Lower leg skin (tissue), 4 donors: ENCODE measurements around the gene PPM1B. TPM values are rescaled to one million over a fixed set of nuclear protein-coding genes. Genes with fewer than 3 reads are reported as not detected.

Experiments
- DNase-seq, 2 donors: peaks; one replicate each; pipeline ENCODE4 v3.0.0-alpha.2; 2019; ENCODE audit warnings: low spot score in 2 of 2
- H3K4me3 ChIP-seq: fragments of 200-600 bp; sonication (generic); 2 replicates; pipeline ENCODE4 v1.5.1; 2017; ENCODE audit warnings: mild to moderate bottlenecking, low read depth; ENCODE audit not compliant: poor library complexity, severe bottlenecking
- CTCF ChIP-seq, 3 donors: fragments of 450-650 bp; IDR thresholded peaks; one replicate each; pipeline ENCODE4 v1.5.1; 2016; ENCODE audit warnings: antibody characterized with exemption in 3 of 3, mild to moderate bottlenecking in 3 of 3, moderate library complexity in 2 of 3
- POLR2A ChIP-seq, 2 donors: fragments of 450-650 bp; IDR thresholded peaks; one replicate each; pipeline ENCODE4 v1.6.1; 2016 to 2017; ENCODE audit warnings: antibody characterized with exemption in 2 of 2, mild to moderate bottlenecking in 1 of 2, moderate library complexity in 1 of 2
- WGBS, 2 donors: methylation state at CpG; one replicate each; pipeline ENCODE4 v1.1.5; 2018; 5-methylcytosine and 5-hydroxymethylcytosine counted together
- intact Hi-C: fragments of 100-400 bp; cut with DNase I; formaldehyde crosslinking; loops from one replicate; pipeline ENCODE4 v1.15.0; 2023; ENCODE audit warnings: low total_unique reads
- total RNA-seq, 4 donors: library from RNA; depleted of rRNA; stranded (reverse); fragments of >200 nt; gene quantifications; one replicate each; pipeline ENCODE4 v1.1.0, GENCODE V29; 2016

The PPM1B gene
- total RNA-seq, 4 donors from 2014 or later, result 24.2 to 40.2 (median 35.9) TPM

GRCh38 chr2:44184106-44184505 lies 15.4 kb downstream of the PPM1B start:
- TF ChIP-seq CTCF (IDR thresholded peaks at IDR 0.05) (no peak), POLR2A (IDR thresholded peaks at IDR 0.05) (no peak)
- DNase-seq, result no peak
- intact Hi-C loops, result no loop called here
- 78 to 81% methylated on average over 3 of the region's 3 CpGs for WGBS, 2 donors
- H3K4me3 ChIP-seq, result no peak overlapping the region

GRCh38 chr2:44186810-44187209 lies 18.1 kb downstream of the PPM1B start:
- intact Hi-C loops, result no loop called here
- TF ChIP-seq POLR2A (IDR thresholded peaks at IDR 0.05) (no peak), CTCF (IDR thresholded peaks at IDR 0.05) (no peak)
- DNase-seq, result no peak
- H3K4me3 ChIP-seq, result no peak overlapping the region

- no peak for TF ChIP-seq CTCF (IDR thresholded peaks at IDR 0.05)
- TF ChIP-seq POLR2A (IDR thresholded peaks at IDR 0.05), result no peak
- no peak overlapping the region for H3K4me3 ChIP-seq
- intact Hi-C loops, result no loop called here
- DNase-seq, result no peak
- 95% methylated on average over 4 of the region's 4 CpGs for WGBS, 2 donors
These were observed 18.6 kb downstream of the PPM1B start for GRCh38 chr2:44187251-44187650.

- TF ChIP-seq CTCF (IDR thresholded peaks at IDR 0.05), result no peak
- TF ChIP-seq POLR2A (IDR thresholded peaks at IDR 0.05), result no peak
- WGBS, 2 donors, result 78 to 79% methylated on average over 3 of the region's 3 CpGs
- intact Hi-C loops, result no loop called here
- DNase-seq, result no peak
- H3K4me3 ChIP-seq, result no peak overlapping the region
These were observed 20.0 kb downstream of the PPM1B start for GRCh38 chr2:44188696-44189095.

- intact Hi-C loops, result no loop called here
- no peak overlapping the region for H3K4me3 ChIP-seq
- TF ChIP-seq POLR2A (IDR thresholded peaks at IDR 0.05), result no peak
- no peak for TF ChIP-seq CTCF (IDR thresholded peaks at IDR 0.05)
- WGBS, 2 donors, result 91 to 94% methylated on average over 4 of the region's 4 CpGs
- no peak for DNase-seq
These were observed 20.4 kb downstream of the PPM1B start for GRCh38 chr2:44189104-44189503.

- no peak overlapping the region for H3K4me3 ChIP-seq
- DNase-seq, result no peak
- intact Hi-C loops, result no loop called here
- no peak for TF ChIP-seq CTCF (IDR thresholded peaks at IDR 0.05)
- no peak for TF ChIP-seq POLR2A (IDR thresholded peaks at IDR 0.05)
- WGBS, 2 donors, result 87 to 89% methylated on average over 3 of the region's 3 CpGs
These were observed 21.9 kb downstream of the PPM1B start for GRCh38 chr2:44190526-44190925.
